Left renal pelvis (tissue), 4 donors: ENCODE results near the gene METTL15. TPM values are rescaled to one million over a fixed set of nuclear protein-coding genes. Genes with fewer than 3 reads are reported as not detected.
"Not testable (repeated sequence)": the region's sequence is repeated elsewhere in the genome, so short reads cannot be mapped to it uniquely, and the experiment has no call there.

ENCODE experiments used
- DNase-seq, 4 donors: peaks; one replicate each; pipeline ENCODE4 v3.0.0-alpha.2; 2013; ENCODE audit warnings: low read depth in 4 of 4, low spot score in 3 of 4
- polyA plus RNA-seq, 4 donors: library from polyadenylated mRNA; unstranded; fragments of 120-200 nt; gene quantifications; one replicate each; pipeline ENCODE4 v1.2.1, GENCODE V29; 2013; ENCODE audit not compliant: insufficient read length in 4 of 4

Gene METTL15
- polyA plus RNA-seq, 4 donors, result 13.9 to 20.8 (median 20.1) TPM

DNA sequence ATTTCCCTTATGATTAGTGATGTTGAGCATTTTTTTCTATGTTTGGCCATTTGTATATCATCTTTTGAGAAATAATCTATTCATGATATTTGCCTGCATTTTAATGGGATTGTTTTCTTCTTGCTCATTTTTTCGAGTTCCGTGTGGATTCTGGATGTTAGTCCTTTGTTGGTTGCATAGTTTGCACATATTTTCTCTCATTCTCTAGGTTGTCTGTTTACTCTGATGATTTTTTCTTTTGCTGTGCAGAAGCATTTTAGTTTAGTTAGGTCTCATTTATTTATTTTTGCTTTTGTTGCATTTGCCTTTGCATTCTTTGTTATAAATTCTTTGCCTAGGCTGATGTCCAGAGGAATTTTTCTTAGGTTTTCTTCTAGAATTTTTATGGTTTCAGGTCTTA is 87.3 kb downstream of the METTL15 start:
- no peak for DNase-seq

GRCh38 chr11:28209906-28210305 is 101.7 kb downstream of the METTL15 start:
- DNase-seq, result no peak

DNA sequence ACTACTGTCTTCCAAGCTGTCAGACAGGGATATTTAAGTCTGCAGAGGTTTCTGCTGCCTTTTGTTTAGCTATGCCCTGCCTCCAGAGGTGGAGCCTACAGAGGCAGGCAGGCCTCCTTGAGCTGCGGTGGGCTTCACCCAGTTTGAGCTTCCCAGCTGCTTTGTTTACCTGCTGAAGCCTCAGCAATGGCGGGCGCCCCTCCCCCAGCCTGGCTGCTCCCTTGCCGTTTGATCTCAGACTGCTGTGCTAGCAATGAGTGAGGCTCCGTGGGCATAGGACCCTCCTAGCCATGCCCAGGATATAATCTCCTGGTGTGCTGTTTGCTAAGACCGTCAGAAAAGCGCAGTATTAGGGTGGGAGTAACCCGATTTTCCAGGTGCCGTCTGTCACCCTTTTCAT is 113.9 kb downstream of the METTL15 start:
- DNase-seq, result not testable (repeated sequence)

- no peak for DNase-seq
Measured at GRCh38 chr11:28223577-28223976, 115.4 kb downstream of the METTL15 start.

DNA sequence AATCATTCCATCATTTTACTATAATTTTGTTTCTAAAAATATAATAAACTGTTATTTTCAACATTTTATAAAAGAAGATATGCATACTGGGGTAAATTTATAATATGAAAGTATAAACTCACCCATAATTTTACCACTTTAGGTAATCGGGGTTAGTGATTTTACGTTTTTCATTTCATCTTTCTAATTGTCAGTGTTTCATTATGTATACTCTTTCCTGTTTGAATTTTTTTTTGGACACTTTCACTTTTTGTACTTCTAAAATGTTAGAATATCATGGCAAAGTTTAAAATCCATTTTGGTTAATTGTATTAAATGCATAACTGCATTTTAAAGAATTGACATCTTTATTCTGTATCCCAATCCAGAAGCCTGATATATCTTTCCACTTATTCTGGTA is 115.8 kb downstream of the METTL15 start:
- no peak for DNase-seq

DNA sequence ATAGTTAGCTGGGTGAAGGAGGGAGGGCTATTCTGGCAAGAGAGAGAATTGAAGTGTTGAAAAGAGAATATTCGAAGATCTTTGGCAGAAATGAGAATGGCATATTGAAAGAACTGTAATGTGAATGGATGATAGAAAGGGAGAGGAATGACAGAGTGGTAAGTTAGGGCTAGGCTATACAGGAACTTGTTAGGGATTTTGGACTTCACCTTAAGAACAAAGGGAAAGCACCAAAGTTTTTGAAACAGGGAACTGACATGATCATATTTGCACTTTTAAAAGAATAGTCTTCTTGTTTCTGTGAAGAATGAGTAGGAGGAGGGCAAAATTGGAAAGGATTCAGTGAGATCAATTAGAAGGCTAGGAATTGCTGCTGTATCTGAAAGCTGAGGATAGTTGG is 119.3 kb downstream of the METTL15 start:
- DNase-seq, result no peak

GRCh38 chr11:28228196-28228895 is 120.2 kb downstream of the METTL15 start:
- no peak for DNase-seq

- DNase-seq, result no peak
Measured at GRCh38 chr11:28231475-28231874, 123.3 kb downstream of the METTL15 start.

DNA sequence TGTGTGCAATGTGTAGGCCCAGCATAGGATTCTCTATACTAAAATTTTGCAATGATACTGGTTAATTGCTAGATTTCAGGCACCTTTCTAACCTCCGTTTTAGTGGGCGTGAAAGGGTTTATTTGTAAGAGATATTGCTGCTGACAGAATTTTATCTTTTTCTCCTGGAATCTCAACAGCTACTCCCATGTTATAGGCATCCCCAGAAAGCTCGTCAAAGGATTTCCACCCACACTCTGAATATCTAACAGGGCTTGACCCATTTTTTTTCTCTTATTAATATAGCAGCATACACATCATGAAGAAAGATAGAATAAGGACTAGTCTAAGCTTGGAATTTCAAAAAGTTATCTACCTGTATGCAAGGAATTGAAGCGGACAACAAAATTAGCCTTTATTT is 124.5 kb downstream of the METTL15 start:
- DNase-seq, result no peak

- no peak for DNase-seq
Measured at GRCh38 chr11:28241760-28242159, 133.6 kb downstream of the METTL15 start.

- DNase-seq, result no peak
Measured at GRCh38 chr11:28242596-28242995, 134.4 kb downstream of the METTL15 start.

DNA sequence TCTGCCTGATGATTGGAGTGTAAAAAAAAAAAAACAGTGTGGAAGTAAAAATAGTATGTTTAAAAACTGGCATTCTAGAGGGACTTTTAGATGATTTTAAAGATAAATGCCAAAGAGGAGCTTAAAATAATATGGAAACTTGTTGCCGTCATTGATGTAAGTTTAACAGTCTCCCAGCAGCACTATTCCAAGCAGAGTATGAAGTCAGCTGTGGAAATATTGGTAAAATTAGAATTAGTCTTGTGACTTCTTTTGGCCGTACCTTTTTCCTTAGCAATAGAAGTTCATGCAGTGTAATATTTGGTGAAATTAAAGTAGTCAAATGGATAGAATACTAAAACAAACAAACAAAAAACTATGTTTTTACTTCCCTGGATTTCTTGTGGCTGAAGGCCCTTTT is 134.9 kb downstream of the METTL15 start:
- no peak for DNase-seq

DNA sequence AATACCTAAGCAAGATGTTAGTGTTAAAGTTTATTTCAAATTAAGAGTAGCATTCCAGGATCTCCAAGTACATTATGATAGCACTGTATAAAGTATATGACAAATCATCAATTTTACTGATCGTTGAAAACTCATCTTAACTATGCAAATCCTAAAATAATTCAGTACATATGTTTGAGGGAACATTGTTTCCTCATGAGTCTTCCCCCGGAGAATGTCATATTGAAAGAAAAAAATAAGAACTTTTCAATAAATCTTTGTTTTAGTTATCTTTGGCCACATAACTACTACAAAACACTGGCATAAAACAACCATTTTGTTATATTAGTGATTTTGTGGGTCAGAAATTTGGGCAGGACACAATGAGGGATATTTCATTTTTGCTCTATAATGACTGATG is 135.4 kb downstream of the METTL15 start:
- DNase-seq, result no peak

DNA sequence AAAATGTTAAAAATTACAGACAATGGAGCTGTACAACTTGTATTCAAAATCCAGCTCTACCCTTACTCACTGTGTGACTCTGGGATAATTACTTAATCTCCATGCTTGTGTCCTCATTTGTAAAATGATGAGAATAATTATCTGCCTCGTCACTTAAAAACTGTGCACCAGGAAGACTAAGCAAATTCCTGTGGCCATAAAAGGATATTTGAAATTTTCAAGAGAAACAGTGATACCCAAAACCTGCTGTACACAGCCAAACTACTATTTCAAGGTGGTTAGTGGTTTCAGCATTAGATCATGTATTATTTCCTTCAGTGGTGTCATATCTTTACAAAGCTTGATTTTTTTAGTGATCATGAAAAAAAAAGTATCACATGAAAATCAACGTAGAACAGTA is 136.9 kb downstream of the METTL15 start:
- no peak for DNase-seq

DNA sequence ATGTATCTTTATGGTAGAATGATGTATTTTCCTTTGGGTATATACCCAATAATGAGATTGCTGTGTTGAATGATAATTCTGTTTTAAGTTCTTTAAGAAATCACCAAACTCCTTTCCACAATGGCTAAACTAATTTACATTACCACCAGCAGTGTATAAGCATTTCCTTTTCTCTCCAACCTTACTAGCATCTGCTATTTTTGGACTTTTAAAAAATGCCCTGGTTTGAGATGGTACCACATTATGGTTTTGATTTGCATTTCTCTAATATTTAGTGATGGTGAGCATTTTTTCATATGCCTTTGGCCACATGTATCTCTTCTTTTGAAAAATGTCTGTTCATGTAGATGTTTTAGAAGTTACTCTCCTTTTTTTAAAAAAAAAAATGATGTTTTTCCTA is 142.0 kb downstream of the METTL15 start:
- no peak for DNase-seq

- no peak for DNase-seq
Measured at GRCh38 chr11:28251257-28251656, 143.1 kb downstream of the METTL15 start.

GRCh38 chr11:28257761-28258160 is 149.6 kb downstream of the METTL15 start:
- DNase-seq, result no peak

DNA sequence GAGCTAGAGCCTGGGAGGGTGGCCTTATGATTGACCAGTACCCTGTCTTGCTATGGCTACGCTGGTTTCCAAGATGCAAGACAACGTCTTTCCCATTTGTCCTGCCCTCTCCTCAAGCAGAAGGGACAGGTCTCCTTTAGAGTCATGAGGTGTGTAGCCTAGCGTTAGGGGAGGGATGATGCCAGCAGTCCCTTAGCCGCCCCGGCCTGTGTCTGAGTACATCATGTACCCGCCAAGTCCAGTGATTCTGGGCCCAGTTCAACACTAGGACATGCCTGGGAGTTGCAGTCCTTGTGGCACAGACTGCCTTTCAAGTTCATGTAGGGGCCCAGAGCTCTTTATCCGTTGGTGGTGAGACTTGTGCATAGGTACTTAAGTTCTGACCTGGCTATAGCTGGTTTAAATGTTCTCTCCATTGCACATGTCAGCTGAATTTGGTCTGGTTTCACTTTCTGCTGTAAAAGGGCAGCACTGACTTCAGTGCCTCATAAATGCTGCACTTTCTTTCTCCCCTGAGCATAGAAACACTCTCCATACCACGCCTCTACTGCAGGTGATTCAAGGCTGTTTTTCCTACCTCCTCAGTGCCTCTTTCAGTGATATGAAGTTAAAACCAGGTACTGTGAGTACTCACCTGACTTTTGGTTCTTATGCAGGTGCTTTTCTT is 151.1 kb downstream of the METTL15 start:
- DNase-seq, result no peak

GRCh38 chr11:28268925-28269324 is 160.7 kb downstream of the METTL15 start:
- DNase-seq, result no peak

DNA sequence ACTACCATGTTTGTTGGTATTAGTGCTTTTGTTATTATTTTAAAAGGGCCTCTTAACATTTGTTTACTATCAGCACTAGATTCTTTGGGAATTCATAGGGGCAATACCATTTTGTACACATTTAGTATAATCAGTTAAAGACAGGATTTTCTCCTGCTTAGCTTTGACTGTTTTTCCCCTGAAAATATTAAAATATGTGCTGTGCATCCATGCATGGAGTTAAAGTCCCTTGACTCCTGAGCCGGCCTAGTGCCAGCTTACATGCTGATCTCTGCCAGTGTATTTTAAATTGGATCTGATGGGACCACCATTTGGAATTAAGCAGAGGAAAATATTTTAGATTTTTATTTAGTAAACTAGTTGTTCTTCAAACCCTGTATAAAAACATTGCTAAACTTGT is 161.4 kb downstream of the METTL15 start:
- DNase-seq, result no peak

DNA sequence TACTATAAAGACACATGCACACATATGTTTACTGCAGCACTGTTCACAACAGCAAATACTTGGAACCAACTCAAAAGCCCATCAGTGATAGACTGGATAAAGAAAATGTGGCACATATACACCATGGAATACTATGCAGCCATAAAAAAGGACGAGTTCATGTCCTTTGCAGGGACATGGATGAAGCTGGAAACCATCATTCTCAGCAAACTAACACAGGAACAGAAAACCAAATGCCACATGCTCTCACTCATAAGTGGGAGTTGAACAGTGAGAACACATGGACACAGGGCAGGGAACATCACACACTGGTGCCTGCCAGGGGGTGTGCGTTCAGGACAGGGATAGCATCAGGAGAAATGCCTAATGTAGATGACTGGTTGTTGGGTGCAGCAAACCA is 164.1 kb downstream of the METTL15 start:
- not testable (repeated sequence) for DNase-seq

DNA sequence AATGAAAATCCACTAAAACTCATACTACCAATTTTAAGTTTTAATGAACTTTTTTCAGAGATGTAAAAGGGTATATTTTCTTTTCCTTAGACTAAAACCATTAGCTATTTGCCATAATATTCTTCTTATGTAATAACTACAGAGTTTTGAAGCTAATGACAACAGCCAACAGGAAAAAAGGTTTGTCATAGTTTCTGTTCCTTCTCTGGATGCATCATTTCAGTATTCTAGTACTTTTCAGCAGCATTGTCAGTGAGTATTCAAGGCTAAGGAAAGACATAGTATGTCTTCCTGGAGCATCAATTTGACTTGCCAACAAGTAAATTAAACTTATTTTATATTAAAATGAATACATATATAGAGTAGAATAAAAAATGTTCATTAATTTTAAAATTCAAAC is 166.0 kb downstream of the METTL15 start:
- DNase-seq, result no peak

- DNase-seq, result no peak
Measured at GRCh38 chr11:28284196-28284595, 176.0 kb downstream of the METTL15 start.
